ENCODE results near the gene SPTBN2. TPM values are rescaled to one million over a fixed set of nuclear protein-coding genes. Genes with fewer than 3 reads are reported as not detected.

The SPTBN2 gene
- total and polyA plus RNA-seq, 2 of the 4 experiments (the other 2 are of a cell fraction), result 0.18 to 0.41 TPM

DNA sequence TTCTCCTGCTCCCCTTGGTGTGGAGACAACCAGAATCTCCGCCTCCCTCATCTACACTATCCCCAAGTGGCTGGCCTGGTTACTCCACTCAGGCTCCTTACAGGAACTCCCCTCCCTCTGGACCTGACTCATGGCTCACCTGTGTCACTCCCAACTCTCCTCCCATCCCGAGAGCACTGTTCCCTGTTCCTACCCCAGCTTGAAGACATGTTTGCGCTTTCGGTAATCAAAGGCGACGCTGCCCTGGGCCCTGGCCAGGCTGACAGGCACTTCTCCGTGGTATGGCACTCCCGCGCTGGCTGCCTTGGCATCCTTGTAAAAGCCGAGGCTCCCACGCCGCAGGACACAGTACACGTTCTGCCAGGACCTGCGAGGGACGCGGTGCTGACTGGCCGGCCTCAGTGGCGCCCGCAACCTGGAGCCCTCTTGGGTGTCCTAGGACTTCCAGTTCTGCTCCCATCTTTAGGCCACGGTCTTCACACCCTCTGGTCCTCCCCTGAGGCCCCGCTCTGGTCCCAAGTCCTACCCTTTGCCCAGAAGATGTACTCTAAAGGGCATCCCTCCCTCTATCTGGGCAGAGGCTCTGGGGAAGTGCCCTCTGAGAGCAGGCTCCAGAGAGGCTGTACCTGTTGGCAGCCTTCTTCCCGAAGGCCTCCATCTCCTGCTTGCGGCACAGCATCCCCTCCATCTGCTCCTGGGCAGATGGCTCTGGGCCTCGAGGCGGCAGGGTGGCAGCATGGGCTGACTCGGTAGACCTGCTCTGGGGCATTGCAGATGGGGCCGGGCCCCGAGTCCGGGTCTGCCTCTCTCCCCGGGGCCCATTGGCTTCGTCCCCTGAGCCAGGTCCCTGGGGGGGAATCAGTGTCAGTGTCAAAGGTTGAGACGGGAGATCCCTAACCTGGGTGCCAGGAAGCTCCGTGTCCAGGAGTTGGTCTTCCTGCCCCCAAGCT is 41.9 kb downstream of the SPTBN2 start (continued):
- TF ChIP-seq FOS (IDR thresholded peaks at IDR 0.05; ENCODE audit: low read depth, low read length), result no peak
- no peak for TF ChIP-seq RAD21 (IDR thresholded peaks at IDR 0.05; ENCODE audit: low read length)

DNA sequence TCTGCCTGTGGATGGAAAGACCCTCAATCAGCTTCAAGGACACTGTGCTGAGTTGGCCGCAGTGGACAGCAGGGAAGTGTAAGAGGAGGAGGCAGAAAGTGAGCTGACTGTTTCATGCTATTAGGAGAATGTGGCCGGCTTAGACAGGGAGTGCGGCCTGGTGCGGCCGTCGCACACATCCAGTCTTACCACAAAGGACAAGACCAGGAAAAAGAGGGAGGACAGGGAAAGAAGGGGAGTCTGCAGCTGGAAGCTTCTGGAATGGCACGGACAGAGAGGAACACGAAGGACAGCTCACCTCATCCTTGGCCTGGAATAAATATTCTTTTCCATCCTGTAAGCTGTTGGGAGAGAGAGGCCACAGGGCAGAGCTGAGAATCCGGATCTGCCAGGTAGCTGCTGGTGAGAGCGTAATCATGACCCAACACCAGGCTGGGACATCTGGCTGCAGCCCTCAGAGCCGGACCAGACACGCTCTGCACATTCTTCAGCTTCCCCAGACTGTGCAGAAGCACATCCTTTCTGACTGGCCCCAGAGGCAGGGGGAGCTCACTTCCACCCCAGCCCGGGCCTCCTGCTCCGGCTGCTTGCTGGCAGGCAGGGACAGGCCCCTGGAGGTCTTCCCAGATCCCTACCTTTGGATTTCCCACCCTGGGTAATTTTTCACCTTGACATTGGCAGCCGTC is 42.8 kb downstream of the SPTBN2 start:
- Histone ChIP-seq H3K79me1 (ENCODE audit: low read depth in 1 of 2, low read length in 2 of 2) (no peaks in the 10 kb centered on the region), H3K4ac (ENCODE audit: low read depth, low read length) (no peak overlapping the region), H2BK15ac (ENCODE audit: low read depth, low read length) (no peak overlapping the region), H3K23ac (ENCODE audit: low read depth, low read length) (no peak overlapping the region), H3K9ac (ENCODE audit: low read depth, low read length) (no peak overlapping the region), H2BK5ac (ENCODE audit: low read depth, low read length, poor library complexity, severe bottlenecking) (no peak overlapping the region), H3K18ac (ENCODE audit: low read depth, low read length) (no peak overlapping the region), H3K56ac (ENCODE audit: extremely low read depth, insufficient read depth, low read length) (no peak overlapping the region), H2AK5ac (ENCODE audit: low read depth, low read length) (no peak overlapping the region), H2BK120ac (ENCODE audit: low read depth, low read length) (no peak overlapping the region), H2AK9ac (replicated peaks; ENCODE audit: low read depth, low read length, poor library complexity) (no peak overlapping the region), H4K20me1 (ENCODE audit: insufficient read depth, low read length) (no peaks in the 10 kb centered on the region; the same call in 1 of the 2 replicates), H2BK20ac (ENCODE audit: low read depth, low read length) (no peak overlapping the region), H3K4me3 (ENCODE audit: insufficient read depth, low read depth, low read length) (no peak overlapping the region), H3K14ac (replicated peaks; ENCODE audit: low read depth, low read length) (no peak overlapping the region), H3K4me1 (ENCODE audit: control insufficient read depth, insufficient read depth, low read length) (no peaks in the 10 kb centered on the region), H4K5ac (ENCODE audit: low read depth, low read length) (no peak overlapping the region), H4K91ac (ENCODE audit: insufficient read depth, low read depth, low read length) (no peak overlapping the region), H3K9me1 (ENCODE audit: insufficient read depth, low read length) (no peaks in the 10 kb centered on the region), H3K36me3 (ENCODE audit: control insufficient read depth, insufficient read depth, low read length) (0 out of 2 replicates have a peak, but pooled peaks cover 1% of the 10 kb centered on the region), H3K4me2 (ENCODE audit: low read depth, low read length) (no peak overlapping the region), H4K8ac (ENCODE audit: low read depth in 2 of 2, low read length in 2 of 2) (no peak overlapping the region), H2AFZ (replicated peaks; ENCODE audit: low read length, poor library complexity) (no peak overlapping the region), H3K9me3 (ENCODE audit: control insufficient read depth, insufficient read depth, low read length) (no peaks in the 10 kb centered on the region), H3K27me3 (ENCODE audit: control insufficient read depth, insufficient read depth, low read length) (no peaks in the 10 kb centered on the region; the same call in 1 of the 2 replicates), H3K27ac (ENCODE audit: insufficient read depth, low read length) (no peak overlapping the region)
- dilution Hi-C loops (cut with HindIII; ENCODE audit: low sequenced_read_pairs, unreplicated experiment) (no loop called here), in situ Hi-C loops (cut with MboI; ENCODE audit: low sequenced_read_pairs) (loop anchor here (10.0 kb wide), 1 partner anchor 281 kb away; no protein-coding TSS in a partner anchor), intact Hi-C loops (cut with micrococcal nuclease) (no loop called here)
- no peak for DNase-seq
- POLR2A ChIA-PET (ENCODE audit: unreplicated experiment), result no interaction called here
- no peak for ATAC-seq (ENCODE audit: low read depth)
- TF ChIP-seq RFX5 (IDR thresholded peaks at IDR 0.05; ENCODE audit: low read depth, low read length) (no peak), BHLHE40 (IDR thresholded peaks at IDR 0.05; ENCODE audit: low read depth, low read length) (no peak), NFE2L2 (IDR thresholded peaks at IDR 0.05; ENCODE audit: low read depth, low read length) (no peak)
- TF ChIP-seq, protein P1, sequence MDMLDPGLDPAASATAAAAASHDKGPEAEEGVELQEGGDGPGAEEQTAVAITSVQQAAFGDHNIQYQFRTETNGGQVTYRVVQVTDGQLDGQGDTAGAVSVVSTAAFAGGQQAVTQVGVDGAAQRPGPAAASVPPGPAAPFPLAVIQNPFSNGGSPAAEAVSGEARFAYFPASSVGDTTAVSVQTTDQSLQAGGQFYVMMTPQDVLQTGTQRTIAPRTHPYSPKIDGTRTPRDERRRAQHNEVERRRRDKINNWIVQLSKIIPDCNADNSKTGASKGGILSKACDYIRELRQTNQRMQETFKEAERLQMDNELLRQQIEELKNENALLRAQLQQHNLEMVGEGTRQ (IDR thresholded peaks at IDR 0.05; ENCODE audit: low read depth, low read length), result no peak
- TF ChIP-seq, protein P2, sequence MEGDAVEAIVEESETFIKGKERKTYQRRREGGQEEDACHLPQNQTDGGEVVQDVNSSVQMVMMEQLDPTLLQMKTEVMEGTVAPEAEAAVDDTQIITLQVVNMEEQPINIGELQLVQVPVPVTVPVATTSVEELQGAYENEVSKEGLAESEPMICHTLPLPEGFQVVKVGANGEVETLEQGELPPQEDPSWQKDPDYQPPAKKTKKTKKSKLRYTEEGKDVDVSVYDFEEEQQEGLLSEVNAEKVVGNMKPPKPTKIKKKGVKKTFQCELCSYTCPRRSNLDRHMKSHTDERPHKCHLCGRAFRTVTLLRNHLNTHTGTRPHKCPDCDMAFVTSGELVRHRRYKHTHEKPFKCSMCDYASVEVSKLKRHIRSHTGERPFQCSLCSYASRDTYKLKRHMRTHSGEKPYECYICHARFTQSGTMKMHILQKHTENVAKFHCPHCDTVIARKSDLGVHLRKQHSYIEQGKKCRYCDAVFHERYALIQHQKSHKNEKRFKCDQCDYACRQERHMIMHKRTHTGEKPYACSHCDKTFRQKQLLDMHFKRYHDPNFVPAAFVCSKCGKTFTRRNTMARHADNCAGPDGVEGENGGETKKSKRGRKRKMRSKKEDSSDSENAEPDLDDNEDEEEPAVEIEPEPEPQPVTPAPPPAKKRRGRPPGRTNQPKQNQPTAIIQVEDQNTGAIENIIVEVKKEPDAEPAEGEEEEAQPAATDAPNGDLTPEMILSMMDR (conservative IDR thresholded peaks at IDR 0.05; ENCODE audit: low read depth, low read length), result no peak
- BruUV-seq (replicated peaks), result no TSS peak
- CTCF ChIA-PET, result no interaction called here
- 83% methylated on average over 6 of the region's 15 CpGs; no CpG with 5 or more reads in 1 of the 2 experiments for WGBS, 2 experiments (ENCODE audit: extremely low coverage in 2 of 2, insufficient read length in 1 of 2)
